HEK293 (cell line): Measurements from ENCODE around the gene KDM2B.

Experiments used
- CTCF ChIA-PET: fragments of 350-600 bp; formaldehyde crosslinking; extraction: SDS; loops from one replicate; lab custom pipeline; 2021; ENCODE audit warnings: antibody characterized with exemption; lab: Yijun Ruan, JAX
- POLR2A ChIA-PET: fragments of 300-600 bp; formaldehyde crosslinking; extraction: SDS; loops from one replicate; lab custom pipeline; 2020; ENCODE audit warnings: antibody characterized with exemption, inconsistent platforms; lab: Yijun Ruan, JAX
- H3K27ac ChIP-seq: fragments of 200-500 bp; sonication (Bioruptor generic); 2 replicates; pipeline ENCODE4 v1.5.1; 2014; ENCODE audit warnings: low read depth, low read length, control low read depth, inconsistent platforms; ENCODE audit errors: extremely low read depth
- H3K36me3 ChIP-seq, 2 experiments: fragments of 200-500 bp in 1 of 2; sonication (Bioruptor generic) in 1 of 2; 1 replicate in 1 of 2; 2 replicates in 1 of 2; pipeline ENCODE4 v1.5.1; 2014 to 2017; ENCODE audit warnings: inconsistent platforms in 2 of 2, low read length in 2 of 2; ENCODE audit not compliant: control insufficient read depth in 2 of 2, insufficient read depth in 1 of 2
- H3K4me1 ChIP-seq: fragments of 200-500 bp; sonication (Bioruptor generic); 2 replicates; pipeline ENCODE4 v1.5.1; 2014; ENCODE audit warnings: mild to moderate bottlenecking, low read length, inconsistent platforms; ENCODE audit not compliant: control insufficient read depth, insufficient read depth
- H3K4me3 ChIP-seq: 2 replicates; pipeline ENCODE4 v1.5.1; 2011; ENCODE audit warnings: low read depth, mild to moderate bottlenecking, control low read depth, low read length, moderate library complexity
- H3K9me3 ChIP-seq: fragments of 200-500 bp; sonication (Bioruptor generic); 2 replicates; pipeline ENCODE4 v1.5.1; 2014; ENCODE audit warnings: low read depth, low read length, inconsistent platforms; ENCODE audit not compliant: control insufficient read depth, insufficient read depth
- WT1 ChIP-seq: fragments of 450-650 bp; formaldehyde crosslinking; IDR thresholded peaks from 2 replicates; pipeline ENCODE4 v1.5.1; 2016; ENCODE audit warnings: missing biosample characterization, missing genetic modification characterization
- ZFHX2 ChIP-seq: fragments of 450-650 bp; formaldehyde crosslinking; conservative IDR thresholded peaks from 2 replicates; pipeline ENCODE4 v1.5.1; 2016; ENCODE audit warnings: missing biosample characterization, missing genetic modification characterization
- ZNF211 ChIP-seq: fragments of 450-650 bp; formaldehyde crosslinking; IDR thresholded peaks from 2 replicates; pipeline ENCODE4 v1.5.1; 2016; ENCODE audit warnings: low read depth, missing biosample characterization, missing genetic modification characterization
- ZNF280C ChIP-seq: fragments of 450-650 bp; formaldehyde crosslinking; IDR thresholded peaks from 2 replicates; pipeline ENCODE4 v1.5.1; 2016; ENCODE audit warnings: missing biosample characterization, missing genetic modification characterization
- ZNF280D ChIP-seq: fragments of 450-650 bp; formaldehyde crosslinking; IDR thresholded peaks from 2 replicates; pipeline ENCODE4 v1.5.1; 2016; ENCODE audit warnings: missing biosample characterization, missing genetic modification characterization
- ZNF350 ChIP-seq: fragments of 450-650 bp; formaldehyde crosslinking; IDR thresholded peaks from 2 replicates; pipeline ENCODE4 v1.5.0; 2017; ENCODE audit warnings: missing biosample characterization, mild to moderate bottlenecking, missing genetic modification characterization
- ZNF449 ChIP-seq: fragments of 450-650 bp; formaldehyde crosslinking; IDR thresholded peaks from 2 replicates; pipeline ENCODE4 v1.5.1; 2017; ENCODE audit warnings: missing biosample characterization, mild to moderate bottlenecking, missing genetic modification characterization, moderate library complexity
- ZNF48 ChIP-seq: fragments of 450-650 bp; formaldehyde crosslinking; IDR thresholded peaks from 2 replicates; pipeline ENCODE4 v1.5.1; 2016; ENCODE audit warnings: missing biosample characterization, missing genetic modification characterization
- ZNF501 ChIP-seq: fragments of 450-650 bp; formaldehyde crosslinking; IDR thresholded peaks from 2 replicates; pipeline ENCODE4 v1.5.1; 2016; ENCODE audit warnings: missing biosample characterization, missing genetic modification characterization
- ZNF561 ChIP-seq: fragments of 450-650 bp; IDR thresholded peaks from 2 replicates; pipeline ENCODE4 v1.5.1; 2018; ENCODE audit warnings: missing biosample characterization, missing genetic modification characterization, borderline replicate concordance
- ZNF596 ChIP-seq: fragments of 450-650 bp; IDR thresholded peaks from 2 replicates; pipeline ENCODE4 v1.5.0; 2018; ENCODE audit warnings: missing biosample characterization, mild to moderate bottlenecking, missing genetic modification characterization, moderate library complexity
- ZNF707 ChIP-seq: fragments of 450-650 bp; formaldehyde crosslinking; IDR thresholded peaks from 2 replicates; pipeline ENCODE4 v1.5.1; 2016; ENCODE audit warnings: missing biosample characterization, missing genetic modification characterization
- ZSCAN23 ChIP-seq: fragments of 450-650 bp; formaldehyde crosslinking; IDR thresholded peaks from 2 replicates; pipeline ENCODE4 v1.5.1; 2016; ENCODE audit warnings: missing biosample characterization, missing genetic modification characterization

Gene KDM2B

GRCh38 chr12:121452985-121453360, 127.8 kb downstream of the KDM2B start (continued):
- TF ChIP-seq ZNF449: no peak
- TF ChIP-seq ZNF707: no peak
- no peak for TF ChIP-seq ZNF211 (tag by site-specific recombination)
- TF ChIP-seq ZNF561 (tag by site-specific recombination): no peak
- no peak for TF ChIP-seq ZNF350 (tag by site-specific recombination)

GRCh38 chr12:121452340-121452984, 128.4 kb downstream of the KDM2B start:
- Histone ChIP-seq H3K27ac (no peak overlapping the region), H3K9me3 (no peaks in the 10 kb centered on the region), H3K4me3 (no peak overlapping the region), H3K36me3 (peaks cover 5 to 13% of the 10 kb centered on the region in 2 experiments; a peak in 2 of 3 replicates), H3K4me1 (no peaks in the 10 kb centered on the region)
- CTCF ChIA-PET: interaction anchor here (0.5 to 1.6 kb wide), 3 partner anchors 10 to 1494 kb away, joined by 3 to 7 read pairs (median 5); no protein-coding TSS in a partner anchor
- POLR2A ChIA-PET: no interaction called here
- TF ChIP-seq ZSCAN23 (tag by site-specific recombination) (no peak), ZNF501 (no peak)

- TF ChIP-seq ZNF48 (tag by site-specific recombination) (no peak), WT1 (no peak), ZFHX2 (no peak), ZNF280C (no peak), ZNF280D (tag by site-specific recombination) (no peak), ZNF596 (tag by site-specific recombination) (no peak)
These were observed 128.9 kb downstream of the KDM2B start for GRCh38 chr12:121451961-121452339.

More at GRCh38 chr12:121451961-121452339, 128.9 kb downstream of the KDM2B start:
- H3K27ac ChIP-seq: no peak overlapping the region
- no peaks in the 10 kb centered on the region for H3K4me1 ChIP-seq
- peaks cover 5 to 13% of the 10 kb centered on the region in 2 experiments; a peak in 2 of 3 replicates for H3K36me3 ChIP-seq
- CTCF ChIA-PET: interaction anchor here (0.5 to 1.6 kb wide), 5 partner anchors 9 to 1495 kb away, joined by 3 to 8 read pairs (median 5); no protein-coding TSS in a partner anchor
- POLR2A ChIA-PET: no interaction called here
- no peak overlapping the region for H3K4me3 ChIP-seq
- H3K9me3 ChIP-seq: no peaks in the 10 kb centered on the region
